ENCODE data around the gene CUX1.

Gene CUX1

GRCh38 chr7:102093599-102094315 lies 276.3 kb downstream of the CUX1 start:
- peaks cover 16% of the 10 kb centered on the region for H3K36me3 Mint-ChIP-seq (ENCODE audit: insufficient read depth)
- DNase-seq = no peak
- H3K4me3 Mint-ChIP-seq = no peak overlapping the region
- H3K9me3 Mint-ChIP-seq = peaks cover 0 to 3% of the 10 kb centered on the region in 2 donors
- H3K27ac Mint-ChIP-seq = peak overlapping the region in 1 of 2 donors; percentile 5
- ATAC-seq (replicated peaks) = no peak
- H3K4me1 Mint-ChIP-seq (ENCODE audit: low read depth in 2 of 2) = peaks cover 3 to 21% of the 10 kb centered on the region in 2 donors
- no peaks in the 10 kb centered on the region for H3K27me3 Mint-ChIP-seq

- H3K27ac Mint-ChIP-seq = no peak overlapping the region
- DNase-seq (no peak), ATAC-seq (replicated peaks) (no peak)
- no peak overlapping the region for H3K4me3 Mint-ChIP-seq
- peaks cover 17% of the 10 kb centered on the region for H3K36me3 Mint-ChIP-seq (ENCODE audit: insufficient read depth)
- H3K9me3 Mint-ChIP-seq = no peaks in the 10 kb centered on the region
- H3K4me1 Mint-ChIP-seq (ENCODE audit: low read depth in 2 of 2) = peaks cover 3 to 15% of the 10 kb centered on the region in 2 donors
- no peaks in the 10 kb centered on the region for H3K27me3 Mint-ChIP-seq
These were observed 276.9 kb downstream of the CUX1 start for GRCh38 chr7:102094316-102094650.

GRCh38 chr7:102095321-102096011 lies 278.0 kb downstream of the CUX1 start:
- H3K36me3 Mint-ChIP-seq (ENCODE audit: insufficient read depth) = peaks cover 18% of the 10 kb centered on the region
- no peak for DNase-seq
- no peaks in the 10 kb centered on the region for H3K9me3 Mint-ChIP-seq
- H3K4me3 Mint-ChIP-seq = no peak overlapping the region
- peaks cover 3 to 11% of the 10 kb centered on the region in 2 donors for H3K4me1 Mint-ChIP-seq (ENCODE audit: low read depth in 2 of 2)
- ATAC-seq (replicated peaks) = no peak
- H3K27me3 Mint-ChIP-seq = no peaks in the 10 kb centered on the region
- no peak overlapping the region for H3K27ac Mint-ChIP-seq

GRCh38 chr7:102096012-102096332 lies 278.5 kb downstream of the CUX1 start:
- peaks cover 3 to 11% of the 10 kb centered on the region in 2 donors for H3K4me1 Mint-ChIP-seq (ENCODE audit: low read depth in 2 of 2)
- no peaks in the 10 kb centered on the region for H3K9me3 Mint-ChIP-seq
- DNase-seq (no peak), ATAC-seq (replicated peaks) (no peak)
- H3K27ac Mint-ChIP-seq = no peak overlapping the region
- H3K27me3 Mint-ChIP-seq = no peaks in the 10 kb centered on the region
- H3K4me3 Mint-ChIP-seq = no peak overlapping the region
- peaks cover 16% of the 10 kb centered on the region for H3K36me3 Mint-ChIP-seq (ENCODE audit: insufficient read depth)

GRCh38 chr7:102096706-102097427 lies 279.4 kb downstream of the CUX1 start:
- Mint-ChIP-seq H3K27me3 (no peaks in the 10 kb centered on the region), H3K4me1 (ENCODE audit: low read depth in 2 of 2) (peaks cover 3 to 11% of the 10 kb centered on the region in 2 donors), H3K27ac (no peak overlapping the region), H3K9me3 (no peaks in the 10 kb centered on the region), H3K36me3 (ENCODE audit: insufficient read depth) (peaks cover 13% of the 10 kb centered on the region), H3K4me3 (no peak overlapping the region)
- no peak for ATAC-seq (replicated peaks)
- DNase-seq = no peak

- H3K27me3 Mint-ChIP-seq = no peaks in the 10 kb centered on the region
- H3K4me1 Mint-ChIP-seq (ENCODE audit: low read depth in 2 of 2) = peaks cover 3 to 6% of the 10 kb centered on the region in 2 donors
- peak overlapping the region in 1 of 2 donors; percentile 59 for H3K27ac Mint-ChIP-seq
- DNase-seq (no peak), ATAC-seq (replicated peaks) (no peak)
- no peak overlapping the region for H3K4me3 Mint-ChIP-seq
- H3K36me3 Mint-ChIP-seq (ENCODE audit: insufficient read depth) = peaks cover 13% of the 10 kb centered on the region
- no peaks in the 10 kb centered on the region for H3K9me3 Mint-ChIP-seq
These were observed 280.3 kb downstream of the CUX1 start for GRCh38 chr7:102097601-102098161.

GRCh38 chr7:102098986-102099385 lies 281.6 kb downstream of the CUX1 start:
- DNase-seq (no peak), ATAC-seq (replicated peaks) (no peak)
- Mint-ChIP-seq H3K4me3 (no peak overlapping the region), H3K27me3 (no peaks in the 10 kb centered on the region), H3K36me3 (ENCODE audit: insufficient read depth) (peaks cover 13% of the 10 kb centered on the region), H3K4me1 (ENCODE audit: low read depth in 2 of 2) (no peaks in the 10 kb centered on the region), H3K27ac (no peak overlapping the region), H3K9me3 (no peaks in the 10 kb centered on the region)

- H3K27ac Mint-ChIP-seq = no peak overlapping the region
- no peaks in the 10 kb centered on the region for H3K4me1 Mint-ChIP-seq (ENCODE audit: low read depth in 2 of 2)
- no peak overlapping the region for H3K4me3 Mint-ChIP-seq
- DNase-seq (no peak), ATAC-seq (replicated peaks) (no peak)
- H3K27me3 Mint-ChIP-seq = no peaks in the 10 kb centered on the region
- H3K9me3 Mint-ChIP-seq = no peaks in the 10 kb centered on the region
- peaks cover 16% of the 10 kb centered on the region for H3K36me3 Mint-ChIP-seq (ENCODE audit: insufficient read depth)
These were observed 282.0 kb downstream of the CUX1 start for GRCh38 chr7:102099474-102099873.

- peaks cover 27% of the 10 kb centered on the region for H3K36me3 Mint-ChIP-seq (ENCODE audit: insufficient read depth)
- no peaks in the 10 kb centered on the region for H3K27me3 Mint-ChIP-seq
- H3K9me3 Mint-ChIP-seq = no peaks in the 10 kb centered on the region
These were observed 283.7 kb downstream of the CUX1 start for GRCh38 chr7:102101111-102101551.

GRCh38 chr7:102101926-102102325 lies 284.5 kb downstream of the CUX1 start:
- H3K27ac Mint-ChIP-seq = no peak overlapping the region
- DNase-seq = no peak
- no peaks in the 10 kb centered on the region for H3K4me1 Mint-ChIP-seq (ENCODE audit: low read depth in 2 of 2)
- H3K27me3 Mint-ChIP-seq = no peaks in the 10 kb centered on the region
- H3K9me3 Mint-ChIP-seq = no peaks in the 10 kb centered on the region
- H3K36me3 Mint-ChIP-seq (ENCODE audit: insufficient read depth) = peaks cover 35% of the 10 kb centered on the region
- no peak for ATAC-seq (replicated peaks)
- no peak overlapping the region for H3K4me3 Mint-ChIP-seq

More at GRCh38 chr7:102101111-102101551, 283.7 kb downstream of the CUX1 start:
- ATAC-seq (replicated peaks) (no peak), DNase-seq (no peak)
- Mint-ChIP-seq H3K4me1 (ENCODE audit: low read depth in 2 of 2) (no peaks in the 10 kb centered on the region), H3K27ac (no peak overlapping the region), H3K4me3 (no peak overlapping the region)

- H3K4me1 Mint-ChIP-seq (ENCODE audit: low read depth in 2 of 2) = no peaks in the 10 kb centered on the region
- H3K4me3 Mint-ChIP-seq = no peak overlapping the region
- DNase-seq (no peak), ATAC-seq (replicated peaks) (no peak)
- H3K9me3 Mint-ChIP-seq = no peaks in the 10 kb centered on the region
- H3K27me3 Mint-ChIP-seq = no peaks in the 10 kb centered on the region
- no peak overlapping the region for H3K27ac Mint-ChIP-seq
- peaks cover 33% of the 10 kb centered on the region for H3K36me3 Mint-ChIP-seq (ENCODE audit: insufficient read depth)
These were observed 285.6 kb downstream of the CUX1 start for GRCh38 chr7:102103027-102103372.

- DNase-seq = no peak
- Mint-ChIP-seq H3K4me1 (ENCODE audit: low read depth in 2 of 2) (no peaks in the 10 kb centered on the region), H3K27ac (peak overlapping the region in 1 of 2 donors; percentile 5), H3K4me3 (no peak overlapping the region), H3K9me3 (no peaks in the 10 kb centered on the region), H3K36me3 (ENCODE audit: insufficient read depth) (peaks cover 28% of the 10 kb centered on the region), H3K27me3 (no peaks in the 10 kb centered on the region)
- ATAC-seq (replicated peaks) = no peak
These were observed 286.8 kb downstream of the CUX1 start for GRCh38 chr7:102104245-102104644.

- Mint-ChIP-seq H3K4me3 (no peak overlapping the region), H3K36me3 (ENCODE audit: insufficient read depth) (peaks cover 26% of the 10 kb centered on the region), H3K27ac (no peak overlapping the region), H3K27me3 (no peaks in the 10 kb centered on the region), H3K4me1 (ENCODE audit: low read depth in 2 of 2) (no peaks in the 10 kb centered on the region), H3K9me3 (no peaks in the 10 kb centered on the region)
- ATAC-seq (replicated peaks) = no peak
- no peak for DNase-seq
These were observed 289.2 kb downstream of the CUX1 start for GRCh38 chr7:102106625-102107024.

Data from effector memory CD8-positive, alpha-beta T cell (primary cell).